Muscle of leg (tissue), 11 donors: Measurements from ENCODE around the gene GALNT17. TPM values are rescaled to one million over a fixed set of nuclear protein-coding genes. Genes with fewer than 3 reads are reported as not detected.

ENCODE experiments used
- DNase-seq: peaks from one replicate; pipeline ENCODE4 v3.0.0; 2013
- H3K27ac ChIP-seq: one replicate; pipeline ENCODE4 v1.5.1; 2013; ENCODE audit warnings: mild to moderate bottlenecking, low read length, control low read depth
- H3K27me3 ChIP-seq: one replicate; pipeline ENCODE4 v1.6.1; 2013; ENCODE audit warnings: low read length; ENCODE audit not compliant: control insufficient read depth, insufficient read depth
- H3K36me3 ChIP-seq: one replicate; pipeline ENCODE4 v1.6.1; 2013; ENCODE audit warnings: low read length; ENCODE audit not compliant: control insufficient read depth, insufficient read depth
- H3K4me1 ChIP-seq: one replicate; pipeline ENCODE4 v1.6.1; 2013; ENCODE audit warnings: low read length; ENCODE audit not compliant: control insufficient read depth, insufficient read depth
- H3K4me3 ChIP-seq: one replicate; pipeline ENCODE4 v1.5.1; 2013; ENCODE audit warnings: low read length, control low read depth
- H3K9me3 ChIP-seq: replicated peaks from 2 replicates; pipeline ENCODE4 v1.6.1; 2013; ENCODE audit warnings: low read depth, low read length; ENCODE audit not compliant: control insufficient read depth
- WGBS: methylation state at CpG from one replicate; pipeline ENCODE4 v1.1.5; 2013; ENCODE audit warnings: missing lambda C conversion rate; ENCODE audit not compliant: insufficient coverage; 5-methylcytosine and 5-hydroxymethylcytosine counted together
- polyA plus RNA-seq, 8 donors: library from polyadenylated mRNA; unstranded; fragments of 120-200 nt; gene quantifications; one replicate each; pipeline versions ENCODE4 v1.2.1 to v1.2.3, GENCODE V29; 2013; ENCODE audit warnings: inconsistent platforms in 1 of 8, low replicate concordance in 1 of 8; ENCODE audit not compliant: insufficient read length in 8 of 8, insufficient read depth in 1 of 8
- total RNA-seq: library from RNA; stranded (reverse); fragments of 120-200 nt; gene quantifications from one replicate; pipeline ENCODE4 v1.2.4, GENCODE V29; 2013

Gene GALNT17
- total and polyA plus RNA-seq, 9 donors, result 22.5 to 40.0 (median 29.5) TPM

DNA sequence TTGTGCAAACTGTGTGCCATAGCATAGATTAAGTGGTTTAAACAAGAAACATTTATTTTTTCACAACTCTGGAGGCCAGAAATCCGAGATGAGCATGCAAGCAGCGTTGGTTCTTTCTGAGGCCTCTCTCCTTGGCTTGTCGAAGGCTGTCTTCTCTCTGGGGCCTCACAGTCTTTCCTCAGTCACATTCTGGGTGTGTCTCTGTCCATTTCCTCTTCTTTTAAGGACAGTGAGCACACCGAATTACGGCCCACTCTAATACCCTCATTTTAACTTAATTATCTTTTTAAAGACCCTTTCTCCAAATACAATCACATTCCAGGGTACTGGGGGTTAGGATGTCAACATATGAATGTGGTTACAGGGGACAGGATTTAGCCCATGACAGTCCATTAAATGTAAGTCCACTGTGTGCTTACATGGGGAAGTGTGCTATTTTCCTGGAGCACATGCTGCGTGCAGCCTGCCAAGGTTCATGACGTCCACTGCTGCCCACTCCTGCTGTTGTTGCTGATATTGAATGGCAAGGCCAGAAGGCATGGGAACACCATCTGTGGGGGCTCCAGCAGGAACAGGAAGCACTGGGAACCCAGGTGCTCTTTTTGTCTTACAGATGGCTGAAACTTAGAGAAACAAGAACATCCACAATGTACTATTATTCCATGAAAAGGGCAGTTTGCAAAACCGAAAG, 365.5 kb downstream of the GALNT17 start:
- H3K9me3 ChIP-seq, result no peaks in the 10 kb centered on the region
- no peaks in the 10 kb centered on the region for H3K27me3 ChIP-seq
- H3K4me3 ChIP-seq, result no peak overlapping the region
- H3K36me3 ChIP-seq, result no peaks in the 10 kb centered on the region
- peaks cover 28% of the 10 kb centered on the region for H3K4me1 ChIP-seq
- 16% methylated on average over 5 of the region's 8 CpGs for WGBS
- peak; percentile 87 for DNase-seq
- peak overlapping the region; percentile 74 for H3K27ac ChIP-seq

DNA sequence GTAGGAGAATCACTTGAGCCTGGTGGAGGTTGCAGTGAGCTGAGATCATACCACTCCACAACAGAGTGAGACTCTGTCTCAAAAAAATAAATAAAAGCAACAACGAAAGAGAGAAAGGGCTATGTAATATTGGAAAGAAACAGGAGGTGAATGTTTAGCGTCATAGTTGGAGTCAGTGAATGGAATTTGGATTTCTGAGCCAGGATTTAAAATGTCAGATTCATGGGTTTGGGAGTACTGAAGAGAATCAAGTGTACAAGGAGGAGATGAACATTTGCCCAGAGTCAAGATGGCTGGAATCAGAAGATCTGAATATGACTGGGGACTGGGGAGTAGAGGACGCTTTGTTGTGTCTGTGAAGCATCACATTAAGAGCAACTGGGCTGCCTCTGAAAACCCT, 366.4 kb downstream of the GALNT17 start:
- peaks cover 28% of the 10 kb centered on the region for H3K4me1 ChIP-seq
- H3K4me3 ChIP-seq, result no peak overlapping the region
- DNase-seq, result peak; percentile 69
- H3K36me3 ChIP-seq, result no peaks in the 10 kb centered on the region
- 59% methylated on average over 2 of the region's 3 CpGs for WGBS
- H3K9me3 ChIP-seq, result no peaks in the 10 kb centered on the region
- H3K27ac ChIP-seq, result no peak overlapping the region
- no peaks in the 10 kb centered on the region for H3K27me3 ChIP-seq

DNA sequence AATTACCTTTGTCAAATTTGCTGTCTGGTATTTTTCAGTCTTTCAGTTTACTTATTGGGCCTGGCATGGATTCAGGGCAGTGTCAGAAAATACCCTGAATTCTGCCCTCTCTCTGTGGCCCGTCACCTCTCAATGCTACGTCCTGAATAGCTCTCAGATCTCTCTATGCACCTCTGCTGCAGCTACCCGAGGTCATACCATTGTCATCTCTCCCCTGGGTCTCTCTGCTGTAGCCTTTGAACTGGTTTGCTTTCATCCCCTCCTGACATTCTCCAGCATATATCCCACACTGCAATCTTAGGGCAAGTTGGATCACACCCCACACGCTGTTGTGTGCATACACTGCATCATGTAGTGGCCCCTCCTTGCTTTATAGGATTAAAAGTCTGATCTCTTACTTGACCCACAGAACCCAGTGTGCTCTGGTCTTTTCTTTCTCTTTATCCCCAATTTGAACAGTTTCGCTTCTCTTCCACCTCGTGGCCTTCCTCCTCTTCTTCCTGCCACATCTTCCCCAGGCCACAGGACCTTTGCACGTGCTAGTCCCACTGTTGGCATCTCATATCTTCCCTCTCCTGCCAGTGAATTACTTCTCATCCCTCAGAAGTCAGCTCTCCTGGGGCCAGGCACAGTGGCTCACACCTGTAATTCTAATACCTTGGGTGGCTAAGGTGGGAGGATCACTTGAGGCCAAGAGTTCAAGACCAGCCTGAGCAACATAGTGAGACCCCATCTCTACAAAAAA, 372.9 kb downstream of the GALNT17 start:
- H3K4me1 ChIP-seq, result peaks cover 6% of the 10 kb centered on the region
- WGBS, result 73% methylated on average over 7 of the region's 7 CpGs
- no peak overlapping the region for H3K27ac ChIP-seq
- no peaks in the 10 kb centered on the region for H3K27me3 ChIP-seq
- no peaks in the 10 kb centered on the region for H3K36me3 ChIP-seq
- no peak for DNase-seq
- no peaks in the 10 kb centered on the region for H3K9me3 ChIP-seq
- no peak overlapping the region for H3K4me3 ChIP-seq

GRCh38 chr7:71506822-71507221, 374.9 kb downstream of the GALNT17 start:
- 83% methylated on average over 5 of the region's 6 CpGs for WGBS
- no peaks in the 10 kb centered on the region for H3K27me3 ChIP-seq
- H3K27ac ChIP-seq, result no peak overlapping the region
- no peak overlapping the region for H3K4me3 ChIP-seq
- no peaks in the 10 kb centered on the region for H3K36me3 ChIP-seq
- DNase-seq, result no peak
- H3K9me3 ChIP-seq, result no peaks in the 10 kb centered on the region
- H3K4me1 ChIP-seq, result peaks cover 6% of the 10 kb centered on the region

- Histone ChIP-seq H3K4me3 (no peak overlapping the region), H3K27ac (no peak overlapping the region), H3K4me1 (peaks cover 9% of the 10 kb centered on the region), H3K27me3 (no peaks in the 10 kb centered on the region), H3K36me3 (no peaks in the 10 kb centered on the region), H3K9me3 (no peaks in the 10 kb centered on the region)
- 39% methylated on average over 5 of the region's 14 CpGs for WGBS
- no peak for DNase-seq
Measured at GRCh38 chr7:71507680-71508602, 376.0 kb downstream of the GALNT17 start.

GRCh38 chr7:71509381-71509780, 377.4 kb downstream of the GALNT17 start:
- no peak overlapping the region for H3K27ac ChIP-seq
- no peaks in the 10 kb centered on the region for H3K27me3 ChIP-seq
- H3K4me3 ChIP-seq, result no peak overlapping the region
- H3K36me3 ChIP-seq, result no peaks in the 10 kb centered on the region
- no peak for DNase-seq
- no CpG with 5 or more reads among the region's 1 CpG for WGBS
- H3K4me1 ChIP-seq, result peaks cover 9% of the 10 kb centered on the region
- no peaks in the 10 kb centered on the region for H3K9me3 ChIP-seq

GRCh38 chr7:71511361-71511807, 379.4 kb downstream of the GALNT17 start:
- Histone ChIP-seq H3K27ac (no peak overlapping the region), H3K4me3 (no peak overlapping the region), H3K27me3 (no peaks in the 10 kb centered on the region), H3K36me3 (no peaks in the 10 kb centered on the region), H3K9me3 (peaks cover 4% of the 10 kb centered on the region), H3K4me1 (peaks cover 9% of the 10 kb centered on the region)
- 56% methylated on average over 3 of the region's 3 CpGs for WGBS
- DNase-seq, result no peak

DNA sequence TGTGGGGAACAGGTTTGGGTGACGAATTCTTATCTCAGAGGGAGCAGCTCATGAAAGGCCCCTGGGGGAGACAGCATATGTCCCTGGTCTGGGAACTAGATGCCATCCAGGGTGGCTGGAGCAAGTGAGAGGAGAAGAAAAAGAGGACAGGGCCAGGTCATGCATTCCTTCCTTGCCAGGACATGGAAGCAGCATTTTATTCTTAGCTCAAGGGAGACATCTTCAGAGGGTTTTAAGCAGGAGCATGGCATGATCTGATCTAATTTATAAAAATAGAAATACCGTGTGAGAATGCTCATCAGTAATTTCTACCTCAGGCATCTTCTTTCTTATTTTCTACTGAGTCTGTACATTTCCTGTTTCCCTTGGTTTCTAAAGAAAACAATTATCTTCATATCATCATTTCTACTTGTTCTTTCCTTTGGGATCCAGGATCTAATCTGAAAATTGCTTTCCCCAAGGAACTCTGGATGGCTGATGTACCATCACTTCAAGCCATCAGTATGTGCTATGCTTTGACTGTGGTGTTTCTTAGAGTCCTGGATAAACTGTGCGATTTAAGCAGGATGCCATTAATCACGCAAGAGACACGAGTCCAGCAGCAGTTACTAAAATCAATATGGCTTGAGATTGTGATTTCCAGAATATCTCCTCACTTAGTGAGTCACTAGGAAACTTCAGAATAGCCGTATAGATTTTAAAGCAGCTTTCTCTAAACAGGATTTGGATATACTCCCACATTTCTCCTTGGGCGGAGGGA, 386.2 kb downstream of the GALNT17 start:
- peak; percentile 32 for DNase-seq
- no peaks in the 10 kb centered on the region for H3K36me3 ChIP-seq
- peaks cover 13% of the 10 kb centered on the region for H3K9me3 ChIP-seq
- H3K27me3 ChIP-seq, result no peaks in the 10 kb centered on the region
- H3K4me1 ChIP-seq, result peaks cover 14% of the 10 kb centered on the region
- no peak overlapping the region for H3K27ac ChIP-seq
- no peak overlapping the region for H3K4me3 ChIP-seq
- 60% methylated on average over 1 of the region's 7 CpGs for WGBS

DNA sequence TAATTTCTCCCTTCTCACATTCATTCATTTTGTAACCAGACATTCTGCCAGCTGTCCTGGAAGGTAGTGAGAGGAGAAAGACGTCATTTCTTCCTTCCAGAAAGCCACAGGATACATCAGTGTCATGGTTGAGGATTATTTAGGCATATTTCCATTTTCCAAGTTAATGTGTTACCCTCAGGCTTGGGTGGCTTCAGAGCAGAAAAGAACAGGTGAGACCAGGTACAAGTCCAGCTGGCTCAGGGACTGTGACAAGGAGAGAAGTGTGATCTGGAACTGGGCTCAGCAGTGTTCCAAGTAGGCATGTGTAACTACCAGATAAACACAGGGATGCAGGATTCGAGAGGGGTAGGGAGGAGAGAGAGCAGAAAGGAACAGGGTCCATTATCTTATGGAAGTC, 386.9 kb downstream of the GALNT17 start:
- DNase-seq, result no peak
- Histone ChIP-seq H3K4me1 (peaks cover 14% of the 10 kb centered on the region), H3K9me3 (peaks cover 13% of the 10 kb centered on the region), H3K27ac (no peak overlapping the region), H3K36me3 (no peaks in the 10 kb centered on the region), H3K4me3 (no peak overlapping the region), H3K27me3 (no peaks in the 10 kb centered on the region)
- whole genome bisulfite sequencing, result no CpG with 5 or more reads among the region's 2 CpGs
